Natural killer cell (primary cell): Measurements from ENCODE around the gene ALDH1L1. TPM values are rescaled to one million over a fixed set of nuclear protein-coding genes. Genes with fewer than 3 reads are reported as not detected.

Experiments used
- ATAC-seq, 3 donors: fragments of 150-1000 bp in 2 of 3; fragments of 200-7000 bp in 1 of 3; cut with Tn5 transposase; 1 replicate in 1 of 3; 2 replicates in 2 of 3; pipeline ENCODE4 v1.10.0; 2021; ENCODE audit warnings: mild to moderate bottlenecking in 2 of 3, moderate library complexity in 2 of 3
- DNase-seq, 2 donors: peaks; one replicate each; pipeline versions ENCODE4 v3.0.0 to v3.0.0-alpha.2; 2013 to 2021; ENCODE audit warnings: mixed read lengths in 1 of 2
- H3K27ac ChIP-seq: one replicate; pipeline ENCODE4 v1.5.1; 2013; ENCODE audit warnings: mild to moderate bottlenecking, low read length
- H3K27me3 ChIP-seq: one replicate; pipeline ENCODE4 v1.6.1; 2013; ENCODE audit warnings: low read length; ENCODE audit not compliant: control insufficient read depth, insufficient read depth
- H3K36me3 ChIP-seq: one replicate; pipeline ENCODE4 v1.6.1; 2013; ENCODE audit warnings: low read length; ENCODE audit not compliant: control insufficient read depth, insufficient read depth
- H3K4me1 ChIP-seq: one replicate; pipeline ENCODE4 v1.6.1; 2013; ENCODE audit warnings: low read length; ENCODE audit not compliant: control insufficient read depth, insufficient read depth
- H3K4me3 ChIP-seq: one replicate; pipeline ENCODE4 v1.5.1; 2013; ENCODE audit warnings: low read length
- H3K9me3 ChIP-seq: one replicate; pipeline ENCODE4 v1.6.1; 2013; ENCODE audit warnings: low read length; ENCODE audit not compliant: control insufficient read depth, insufficient read depth
- H3K27ac Mint-ChIP-seq, 2 donors: one replicate each; pipeline ENCODE4 v1.8.0; 2022; ENCODE audit warnings: mild to moderate bottlenecking in 2 of 2, mixed read lengths in 2 of 2, moderate library complexity in 1 of 2
- H3K27me3 Mint-ChIP-seq, 2 donors: one replicate each; pipeline ENCODE4 v1.8.0; 2022; ENCODE audit warnings: low read depth in 2 of 2, mixed read lengths in 2 of 2
- H3K36me3 Mint-ChIP-seq: one replicate; pipeline ENCODE4 v1.8.0; 2022; ENCODE audit warnings: mixed read lengths
- H3K4me1 Mint-ChIP-seq, 2 donors: one replicate each; pipeline ENCODE4 v1.8.0; 2022; ENCODE audit warnings: mixed read lengths in 2 of 2
- H3K4me3 Mint-ChIP-seq: one replicate; pipeline ENCODE4 v1.8.0; 2022; ENCODE audit warnings: mild to moderate bottlenecking, moderate library complexity, mixed read lengths
- H3K9me3 Mint-ChIP-seq, 2 donors: one replicate each; pipeline ENCODE4 v1.8.0; 2022; ENCODE audit warnings: mixed read lengths in 2 of 2
- WGBS: methylation state at CpG from one replicate; pipeline ENCODE4 v1.1.7; 2013; ENCODE audit warnings: missing lambda C conversion rate; ENCODE audit not compliant: insufficient coverage; 5-methylcytosine and 5-hydroxymethylcytosine counted together
- intact Hi-C: fragments of 100-400 bp; cut with micrococcal nuclease; formaldehyde crosslinking; loops from one replicate; pipeline ENCODE4 v1.14.2; 2022
- total RNA-seq, 4 donors: library from RNA; stranded (reverse); fragments of 120-200 nt in 1 of 4; gene quantifications; one replicate each; pipeline versions ENCODE4 v1.2.3 to v1.2.4, GENCODE V29; 2013 to 2022
- TF ChIP-seq, protein P1 (sequence below): fragments of 200-600 bp; IDR thresholded peaks from one replicate; pipeline ENCODE4 v1.8.0; 2022; ENCODE audit warnings: antibody characterized with exemption

ALDH1L1 gene
- total RNA-seq, 3 donors from 2014 or later (not counting 1 experiment from before 2014, with no cell fraction given), result not detected

DNA sequence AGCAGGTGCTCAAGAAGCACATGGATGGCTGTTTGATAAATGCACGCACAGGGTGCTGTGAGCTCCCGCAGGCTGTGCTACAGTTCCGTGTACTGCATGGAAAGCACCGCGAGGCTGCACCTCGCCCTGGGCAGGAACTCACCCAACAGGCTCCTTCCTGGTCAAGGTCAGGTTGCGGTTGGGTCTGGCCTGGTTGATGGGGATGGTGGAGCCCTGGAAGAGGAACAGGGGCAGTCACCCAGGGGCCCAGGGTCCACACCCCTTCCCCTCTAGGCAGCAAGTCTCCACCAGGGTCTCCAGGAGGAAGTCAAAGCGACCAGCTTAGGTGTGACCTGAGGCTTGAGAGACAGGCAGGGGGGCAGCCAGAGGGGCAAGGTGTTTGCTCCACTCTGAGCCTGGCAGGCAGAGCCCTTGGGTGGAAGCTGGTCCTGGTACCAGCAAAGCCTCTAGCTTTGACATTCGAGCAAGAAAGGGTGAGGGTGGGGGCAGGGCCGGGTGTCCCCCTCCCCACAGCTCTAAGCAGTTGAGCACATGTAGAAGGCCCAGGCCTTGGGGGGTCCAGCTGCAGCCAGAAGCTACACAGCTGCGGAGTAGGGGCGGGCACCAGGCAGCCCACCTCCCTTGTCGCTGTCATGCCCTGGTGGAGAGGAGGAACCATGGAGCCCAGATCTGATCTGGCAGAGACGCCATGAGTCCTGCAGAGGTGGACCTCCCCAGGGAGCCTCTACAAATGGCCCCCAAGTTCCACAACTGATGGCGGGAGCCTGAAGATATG is 50.1 kb downstream of the ALDH1L1 start:
- WGBS, result 60% methylated on average over 15 of the region's 15 CpGs
- Mint-ChIP-seq H3K4me3 (no peak overlapping the region), H3K27ac (no peak overlapping the region), H3K4me1 (no peaks in the 10 kb centered on the region), H3K36me3 (no peaks in the 10 kb centered on the region), H3K27me3 (peaks cover 9 to 16% of the 10 kb centered on the region in 2 donors), H3K9me3 (no peaks in the 10 kb centered on the region)
- Histone ChIP-seq H3K4me1 (peaks cover 3% of the 10 kb centered on the region), H3K9me3 (no peaks in the 10 kb centered on the region), H3K36me3 (no peaks in the 10 kb centered on the region), H3K27me3 (no peaks in the 10 kb centered on the region), H3K27ac (no peak overlapping the region), H3K4me3 (no peak overlapping the region)
- DNase-seq (peak in 1 of 2 donors; percentile 10), ATAC-seq (no peak)
- TF ChIP-seq, protein P1, sequence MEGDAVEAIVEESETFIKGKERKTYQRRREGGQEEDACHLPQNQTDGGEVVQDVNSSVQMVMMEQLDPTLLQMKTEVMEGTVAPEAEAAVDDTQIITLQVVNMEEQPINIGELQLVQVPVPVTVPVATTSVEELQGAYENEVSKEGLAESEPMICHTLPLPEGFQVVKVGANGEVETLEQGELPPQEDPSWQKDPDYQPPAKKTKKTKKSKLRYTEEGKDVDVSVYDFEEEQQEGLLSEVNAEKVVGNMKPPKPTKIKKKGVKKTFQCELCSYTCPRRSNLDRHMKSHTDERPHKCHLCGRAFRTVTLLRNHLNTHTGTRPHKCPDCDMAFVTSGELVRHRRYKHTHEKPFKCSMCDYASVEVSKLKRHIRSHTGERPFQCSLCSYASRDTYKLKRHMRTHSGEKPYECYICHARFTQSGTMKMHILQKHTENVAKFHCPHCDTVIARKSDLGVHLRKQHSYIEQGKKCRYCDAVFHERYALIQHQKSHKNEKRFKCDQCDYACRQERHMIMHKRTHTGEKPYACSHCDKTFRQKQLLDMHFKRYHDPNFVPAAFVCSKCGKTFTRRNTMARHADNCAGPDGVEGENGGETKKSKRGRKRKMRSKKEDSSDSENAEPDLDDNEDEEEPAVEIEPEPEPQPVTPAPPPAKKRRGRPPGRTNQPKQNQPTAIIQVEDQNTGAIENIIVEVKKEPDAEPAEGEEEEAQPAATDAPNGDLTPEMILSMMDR, result no peak
- intact Hi-C loops, result no loop called here

DNA sequence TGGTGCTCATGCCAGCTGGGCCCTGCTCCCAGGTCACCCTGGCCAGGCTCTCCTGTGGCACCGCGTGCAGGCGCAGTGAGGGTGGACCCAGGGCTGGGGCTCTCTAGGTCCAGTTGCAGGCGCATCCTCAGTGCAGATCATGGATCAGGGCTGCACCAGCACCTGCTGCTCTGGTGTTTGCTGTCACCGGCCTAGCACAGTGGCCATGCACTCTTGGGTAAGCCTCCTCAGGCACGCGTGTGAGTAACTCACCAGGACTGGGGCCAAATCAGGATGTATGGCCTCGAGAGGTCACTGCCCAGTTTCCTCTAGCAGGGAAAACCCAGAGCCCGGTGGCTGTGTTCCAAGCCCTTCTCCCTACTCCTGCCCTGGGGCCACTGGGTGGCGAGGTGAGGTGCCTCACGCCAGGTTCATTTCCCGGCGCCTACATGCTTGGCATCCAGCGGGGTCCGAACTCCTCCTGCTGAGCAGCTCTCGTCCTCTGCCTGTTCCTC is 50.9 kb downstream of the ALDH1L1 start:
- no peak overlapping the region for H3K27ac ChIP-seq
- intact Hi-C loops, result no loop called here
- DNase-seq (peak in 1 of 2 donors; percentile 4), ATAC-seq (no peak)
- no peaks in the 10 kb centered on the region for H3K36me3 Mint-ChIP-seq
- 61% methylated on average over 16 of the region's 16 CpGs for WGBS
- no peak overlapping the region for H3K4me3 ChIP-seq
- H3K4me1 Mint-ChIP-seq, result no peaks in the 10 kb centered on the region
- peaks cover 9 to 16% of the 10 kb centered on the region in 2 donors for H3K27me3 Mint-ChIP-seq
- H3K4me3 Mint-ChIP-seq, result no peak overlapping the region
- no peaks in the 10 kb centered on the region for H3K9me3 Mint-ChIP-seq
- no peak overlapping the region for H3K27ac Mint-ChIP-seq
- H3K27me3 ChIP-seq, result no peaks in the 10 kb centered on the region
- H3K9me3 ChIP-seq, result no peaks in the 10 kb centered on the region
- TF ChIP-seq, protein P1, result no peak
- peaks cover 3% of the 10 kb centered on the region for H3K4me1 ChIP-seq
- H3K36me3 ChIP-seq, result no peaks in the 10 kb centered on the region

DNA sequence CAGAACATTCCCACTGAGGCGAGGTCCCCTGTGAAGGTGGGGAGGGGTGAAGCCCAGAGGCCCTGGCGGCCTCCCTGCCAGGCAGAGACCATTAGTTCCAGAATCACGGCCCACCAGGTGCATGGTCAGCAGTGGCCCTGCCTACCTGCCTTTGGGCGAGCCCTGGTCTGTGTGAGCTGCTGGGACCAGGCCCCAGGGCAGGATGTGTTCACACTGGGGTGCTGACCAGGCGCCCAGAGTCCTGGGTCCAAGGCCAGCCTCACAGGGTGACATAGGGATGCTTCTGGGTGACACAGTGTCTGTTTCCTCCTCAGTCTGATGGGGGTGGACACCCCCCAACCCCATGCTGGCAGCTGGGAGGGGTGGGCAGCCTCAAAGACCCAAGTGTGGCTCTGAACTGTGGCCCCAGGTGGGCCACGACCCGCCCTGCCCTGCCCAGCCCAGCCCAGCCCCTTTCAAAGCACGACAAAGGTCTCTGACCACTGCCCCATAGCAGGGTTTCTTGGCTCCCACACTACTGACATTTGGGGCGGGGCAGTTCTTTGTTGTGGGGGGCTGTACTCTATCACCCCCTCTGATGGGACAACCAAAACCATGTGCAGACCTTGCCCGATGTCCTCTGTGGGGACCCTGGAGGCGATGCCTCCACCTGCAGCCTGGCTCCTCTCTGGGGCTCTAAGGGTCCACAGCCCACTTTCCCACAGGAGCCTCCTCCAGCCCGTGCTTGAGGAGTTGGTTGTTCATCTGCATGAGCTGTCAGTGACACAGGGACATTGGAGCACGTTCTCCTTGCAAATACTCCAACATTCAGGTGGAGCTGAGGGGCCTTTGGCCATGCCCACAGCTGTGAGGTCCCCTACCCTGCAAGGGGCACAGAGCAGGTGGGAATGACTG is 51.6 kb downstream of the ALDH1L1 start:
- Histone ChIP-seq H3K9me3 (no peaks in the 10 kb centered on the region), H3K27ac (no peak overlapping the region), H3K27me3 (no peaks in the 10 kb centered on the region), H3K36me3 (no peaks in the 10 kb centered on the region), H3K4me3 (no peak overlapping the region), H3K4me1 (no peaks in the 10 kb centered on the region)
- Mint-ChIP-seq H3K27me3 (peaks cover 6 to 12% of the 10 kb centered on the region in 2 donors), H3K36me3 (no peaks in the 10 kb centered on the region), H3K9me3 (no peaks in the 10 kb centered on the region), H3K27ac (no peak overlapping the region), H3K4me3 (no peak overlapping the region), H3K4me1 (no peaks in the 10 kb centered on the region)
- ATAC-seq (no peak), DNase-seq (peak in 1 of 2 donors; percentile 7)
- TF ChIP-seq, protein P1, result no peak
- WGBS, result 78% methylated on average over 13 of the region's 13 CpGs
- intact Hi-C loops, result no loop called here
